GM18867 (cell line): Measurements from ENCODE around the gene TMEM92.
A peak's percentile ranks its signal among the peaks of the same experiment; 100 is the strongest.
"Not testable (repeated sequence)": the region's sequence is repeated elsewhere in the genome, so short reads cannot be mapped to it uniquely, and the experiment has no call there.

Source experiments
- ATAC-seq: cut with Tn5 transposase; IDR thresholded peaks from one replicate; pipeline ENCODE4 v1.9.1; 2021; ENCODE audit warnings: mild to moderate bottlenecking, moderate library complexity; ENCODE audit not compliant: unreplicated experiment

TMEM92 gene

DNA sequence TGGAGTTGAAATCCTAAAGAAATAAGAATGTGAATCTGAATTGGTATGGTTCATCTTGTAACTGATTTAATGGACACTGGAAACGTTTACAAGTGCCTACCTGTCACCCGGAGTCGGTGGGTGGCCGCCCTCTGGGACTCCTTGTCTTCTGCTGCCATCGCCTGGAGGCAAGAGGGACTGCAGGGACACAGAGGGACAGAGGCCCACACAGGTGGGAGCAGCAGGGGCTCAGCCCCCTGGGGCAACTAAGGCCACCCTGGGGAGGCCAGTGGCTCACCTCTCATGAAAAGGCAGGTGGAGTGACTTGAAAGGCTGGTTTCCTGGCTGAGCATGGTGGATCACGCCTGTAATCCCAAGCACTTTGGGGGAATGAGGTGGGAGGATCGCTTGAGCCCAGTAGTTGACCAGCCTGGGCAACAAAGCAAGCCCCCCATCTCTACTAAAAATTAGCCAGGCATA lies 23.2 kb downstream of the TMEM92 start:
- ATAC-seq: peak; percentile 58

DNA sequence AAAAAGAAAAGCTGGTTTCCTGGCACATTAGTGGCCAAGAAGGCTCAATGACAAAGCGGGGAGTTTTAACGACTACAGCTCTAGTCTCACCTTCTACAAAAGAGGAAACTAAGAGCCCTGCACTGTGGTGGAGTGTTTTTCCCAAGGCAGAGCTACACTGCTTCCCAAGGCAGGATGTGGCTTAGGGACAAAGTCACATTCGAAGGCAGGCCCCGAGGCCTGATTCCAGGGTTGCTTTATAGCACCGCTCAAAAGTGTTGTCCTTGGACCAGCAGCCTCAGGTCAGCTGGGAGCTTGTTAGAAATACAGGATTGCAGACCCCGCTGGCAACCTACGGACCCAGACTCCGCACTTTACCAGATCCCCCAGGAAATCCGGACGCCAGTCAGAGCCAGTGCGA lies 23.8 kb downstream of the TMEM92 start:
- no peak for ATAC-seq

DNA sequence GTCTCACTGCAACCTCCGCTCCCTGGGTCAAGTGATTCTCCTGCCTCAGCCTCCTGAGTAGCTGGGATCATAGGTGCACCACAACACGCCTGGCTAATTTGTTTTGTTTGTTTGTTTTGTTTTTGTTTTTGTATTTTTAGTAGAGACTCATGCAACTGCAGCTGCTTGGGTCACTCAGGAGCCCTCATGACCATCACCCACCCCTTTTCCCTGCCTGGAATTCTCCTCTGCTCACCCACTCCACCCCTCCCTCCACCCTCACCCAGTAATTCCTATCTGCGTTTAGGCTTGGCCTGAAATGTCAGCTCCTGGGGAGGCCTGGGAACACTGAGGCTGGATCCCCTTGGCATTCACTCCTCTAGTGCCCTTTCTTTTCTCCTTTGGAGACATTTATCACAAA lies 25.5 kb downstream of the TMEM92 start:
- ATAC-seq: no peak

DNA sequence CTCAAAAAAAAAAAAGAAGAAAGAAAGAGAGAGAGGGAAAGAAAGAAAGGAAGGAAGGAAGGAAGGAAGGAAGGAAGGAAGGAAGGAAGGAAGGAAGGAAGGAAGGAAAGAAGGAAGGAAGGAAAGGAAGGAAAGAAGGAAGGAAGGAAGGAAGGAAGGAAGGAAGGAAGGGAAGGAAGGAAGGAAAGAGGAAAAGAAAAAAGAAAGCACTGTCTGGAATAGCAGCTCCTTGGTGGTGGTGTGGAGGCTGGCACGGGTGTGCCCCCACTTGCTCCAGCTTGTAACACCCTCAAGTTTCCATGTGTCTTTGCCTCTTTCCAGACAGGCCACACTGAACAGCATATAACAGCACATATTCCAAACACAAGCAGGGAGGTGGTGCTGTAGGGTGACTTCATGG lies 26.6 kb downstream of the TMEM92 start:
- ATAC-seq: not testable (repeated sequence)

DNA sequence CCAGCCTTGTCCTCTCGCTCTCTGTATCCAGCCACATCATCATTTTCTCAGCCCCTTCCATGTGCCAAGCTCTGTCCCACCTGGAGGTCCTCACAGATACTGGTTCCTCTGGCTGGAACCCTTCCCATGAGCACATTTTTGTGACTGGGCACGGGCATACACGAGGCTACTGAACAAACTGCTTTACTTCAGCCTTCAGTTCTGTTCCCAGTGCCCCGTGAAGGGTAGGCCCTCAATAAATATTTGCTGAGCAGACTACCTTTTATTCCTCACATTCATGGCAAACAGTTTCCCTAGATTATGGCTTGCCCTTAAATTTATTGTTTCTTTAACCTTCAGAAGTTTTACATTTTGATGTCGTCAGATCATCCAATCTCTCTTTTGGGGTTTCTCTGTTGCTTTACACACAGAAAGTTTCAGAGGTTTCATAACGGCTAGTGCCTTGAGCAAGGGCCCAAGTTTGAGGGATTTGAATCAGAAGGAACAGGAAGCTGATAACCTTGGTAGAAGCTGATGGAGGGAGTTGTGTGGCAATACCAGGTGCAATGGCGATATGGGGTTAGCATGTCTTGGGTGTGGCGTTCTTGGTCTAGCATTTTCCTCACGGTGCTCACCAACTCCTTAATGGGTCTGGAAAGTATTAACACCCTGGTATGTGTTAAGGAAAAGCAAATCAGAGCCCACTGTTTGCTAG lies 27.8 kb downstream of the TMEM92 start:
- ATAC-seq: no peak

DNA sequence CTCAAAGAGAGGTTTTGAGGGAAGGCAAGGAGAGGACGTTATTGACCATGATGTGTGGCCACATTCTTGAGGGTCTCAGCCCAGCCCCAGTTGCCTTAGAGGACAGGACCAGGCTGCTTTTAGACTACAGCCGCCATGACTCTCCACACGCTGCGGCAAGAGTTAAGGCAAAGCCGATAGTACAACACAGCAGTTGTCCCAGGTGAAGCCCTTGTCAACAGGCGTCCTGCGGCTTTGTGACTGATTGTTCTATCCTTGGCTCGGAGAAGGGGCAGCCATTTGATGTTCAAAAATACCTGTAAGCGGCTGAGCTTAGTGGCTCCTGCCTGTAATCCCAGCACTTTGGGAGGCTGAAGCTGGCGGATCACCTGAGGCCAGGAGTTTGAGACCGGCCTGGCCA lies 28.8 kb downstream of the TMEM92 start:
- ATAC-seq: no peak

DNA sequence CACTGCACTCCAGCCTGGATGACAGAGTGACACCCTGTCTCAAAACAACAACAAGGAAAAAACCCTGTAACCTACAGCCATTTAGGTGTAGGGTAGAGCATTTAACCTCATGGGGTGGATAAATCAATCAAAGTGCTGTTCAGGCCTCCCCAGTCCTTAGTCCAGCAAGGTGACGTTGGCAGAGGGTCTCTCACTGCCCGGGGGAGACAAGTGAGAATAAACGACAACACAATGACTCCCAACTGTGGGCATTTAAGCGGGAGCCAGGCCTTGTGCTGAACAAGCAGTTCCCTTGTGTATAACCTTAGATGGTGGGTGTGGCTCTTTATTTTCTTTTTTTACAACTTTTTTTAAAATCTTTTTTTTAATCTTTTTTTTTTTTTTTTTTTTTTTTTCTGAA lies 29.3 kb downstream of the TMEM92 start:
- no peak for ATAC-seq

DNA sequence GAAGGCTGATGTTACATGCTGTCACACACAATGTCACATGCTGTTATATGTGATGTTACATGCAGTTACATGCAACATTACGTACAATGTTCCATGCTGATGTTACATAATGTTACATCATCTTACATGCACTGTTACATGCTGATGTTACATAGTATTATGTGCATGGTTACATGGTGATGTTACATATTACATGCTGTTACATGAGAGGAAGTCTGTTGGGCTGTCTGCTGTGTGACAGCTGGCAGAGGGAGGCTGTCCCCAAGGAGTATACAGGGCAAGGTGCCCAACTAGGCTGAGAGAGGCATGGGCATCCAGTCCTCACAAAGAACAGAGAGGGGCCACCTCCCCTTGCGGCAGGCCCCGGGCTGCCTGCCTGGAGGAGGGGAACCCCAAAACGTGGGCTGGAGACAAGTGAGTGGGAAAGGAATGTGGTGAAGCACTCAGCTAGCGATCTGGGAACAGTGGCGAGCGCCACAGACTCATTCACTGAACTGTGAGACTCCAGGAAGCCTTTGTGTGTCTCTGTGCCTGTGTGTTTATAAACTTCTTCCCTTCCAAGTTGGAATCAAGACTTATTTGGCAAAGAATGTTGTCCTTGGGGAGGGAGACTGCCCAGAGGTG lies 30.6 kb downstream of the TMEM92 start:
- no peak for ATAC-seq

DNA sequence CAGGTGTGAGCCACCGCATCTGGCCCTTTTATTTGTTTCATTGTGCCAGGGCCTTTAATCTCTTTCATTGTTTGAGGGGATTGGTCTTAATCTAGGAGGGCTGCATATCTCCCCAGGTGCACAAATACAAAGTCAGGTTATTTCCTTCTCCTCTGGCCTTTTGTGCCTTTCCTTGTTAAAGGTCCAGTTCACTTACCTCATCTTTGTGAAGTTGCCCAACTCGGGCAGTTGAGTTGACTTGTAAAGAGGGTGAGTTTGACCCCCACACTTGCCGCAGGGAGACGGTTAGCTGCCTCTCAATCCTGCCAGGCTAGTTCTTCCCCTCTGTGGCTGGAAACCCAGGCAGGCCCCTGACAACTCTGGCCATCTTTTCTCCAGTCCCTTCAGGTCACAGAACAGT lies 33.4 kb downstream of the TMEM92 start:
- no peak for ATAC-seq

DNA sequence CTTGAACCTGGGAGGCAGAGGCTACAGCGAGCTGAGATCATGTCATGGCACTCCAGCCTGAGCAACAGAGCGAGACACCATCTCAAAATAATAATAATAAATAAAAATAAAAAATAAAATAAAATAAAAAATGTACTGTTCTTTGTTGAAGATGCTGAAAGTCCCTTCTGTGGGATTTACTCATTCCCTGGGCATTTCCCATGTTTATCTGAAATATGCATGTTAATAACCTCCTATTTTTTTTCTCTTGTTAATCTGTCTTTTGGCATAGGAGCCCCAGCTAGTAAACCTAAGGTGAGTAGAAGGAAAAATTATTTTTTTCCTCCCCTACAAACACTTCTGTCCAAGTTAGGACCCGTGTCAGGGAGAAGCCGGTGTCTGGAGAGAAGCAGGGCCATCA lies 34.4 kb downstream of the TMEM92 start:
- ATAC-seq: no peak

DNA sequence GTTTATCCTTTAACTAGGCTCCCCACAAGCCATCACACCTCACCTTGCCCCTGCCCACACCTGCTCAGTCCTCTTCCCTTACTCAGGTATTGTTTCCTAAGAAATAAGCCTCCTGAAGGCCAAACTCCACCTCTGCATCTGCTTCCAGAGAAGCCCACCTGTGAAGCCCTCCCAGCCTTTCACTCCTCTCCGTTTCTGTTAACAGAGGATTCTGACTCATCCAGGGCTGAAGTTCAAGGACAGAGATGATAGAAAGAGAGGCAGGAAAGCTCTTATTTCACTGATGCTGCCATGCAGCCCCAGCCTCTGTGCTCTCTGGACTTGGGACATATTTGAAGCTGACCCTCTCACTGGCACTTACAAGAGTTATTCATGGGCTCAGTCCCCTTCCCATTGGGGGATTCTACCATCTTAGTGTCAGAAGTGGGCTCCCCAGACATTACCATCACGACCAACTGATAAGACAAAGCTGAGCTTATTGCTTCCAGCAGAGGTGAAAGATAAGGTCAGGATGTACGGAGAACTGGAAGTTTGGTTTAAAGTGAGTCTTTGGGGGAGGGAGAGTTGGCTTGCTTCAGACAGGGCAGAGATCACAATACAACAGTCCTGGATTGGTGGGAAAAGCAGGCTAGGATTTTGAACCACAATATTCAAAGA lies 36.3 kb downstream of the TMEM92 start:
- ATAC-seq: no peak

DNA sequence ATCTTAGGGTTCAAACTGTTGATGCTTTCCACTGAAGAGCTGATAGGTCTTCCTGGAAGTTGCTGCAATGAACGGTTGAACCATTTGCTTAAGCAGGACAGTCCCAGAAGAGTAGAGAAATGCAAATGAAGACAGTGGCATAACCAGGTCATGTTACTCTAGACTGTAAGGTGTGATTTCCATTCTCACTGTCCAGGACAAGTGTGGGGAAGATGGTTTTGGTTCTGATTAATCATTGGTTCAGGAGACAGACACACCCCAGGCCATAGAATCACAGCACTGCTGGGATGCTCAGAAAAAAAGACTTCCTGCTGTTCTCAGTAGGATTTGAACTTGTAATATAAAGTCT lies 36.8 kb downstream of the TMEM92 start:
- ATAC-seq: peak; percentile 82

DNA sequence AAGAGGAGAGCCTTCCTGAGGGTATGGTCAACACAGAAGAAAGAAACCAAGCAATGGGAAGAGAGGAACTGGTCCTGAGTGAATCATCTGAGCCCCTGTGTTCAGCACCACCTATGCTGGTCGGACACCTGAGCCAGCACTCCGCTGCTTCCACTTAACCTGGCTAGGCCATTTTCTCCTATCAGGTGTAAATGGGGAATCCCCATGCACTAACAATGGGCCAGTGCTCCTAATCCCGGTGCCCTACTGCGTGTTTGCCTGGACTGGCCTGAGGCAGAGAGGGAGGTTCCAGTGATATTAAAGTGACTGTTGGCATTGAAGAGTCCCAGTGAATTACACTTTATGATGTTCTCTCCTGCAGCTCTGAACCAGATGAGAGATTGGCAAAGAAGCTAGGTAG lies 37.2 kb downstream of the TMEM92 start:
- ATAC-seq: no peak

DNA sequence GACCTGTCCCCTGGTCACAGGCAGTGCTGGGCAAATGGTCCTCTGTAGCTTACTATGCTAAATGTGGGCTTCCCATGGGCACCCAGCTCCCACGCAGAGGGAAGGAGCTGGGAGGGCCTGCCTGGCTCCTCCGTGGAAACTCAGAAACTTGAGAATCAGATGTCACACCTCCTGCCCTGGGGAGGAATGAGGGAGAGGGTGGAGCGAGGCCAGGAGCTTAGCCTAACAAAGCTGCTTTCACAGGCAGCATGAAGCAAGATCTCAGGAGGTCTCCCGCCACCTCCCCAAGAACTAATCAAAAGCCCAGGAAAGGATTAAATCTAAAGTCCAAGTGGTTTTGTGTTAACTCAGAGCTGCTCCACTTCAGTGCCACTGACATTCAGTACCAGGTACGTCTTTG lies 38.0 kb downstream of the TMEM92 start:
- ATAC-seq: no peak

DNA sequence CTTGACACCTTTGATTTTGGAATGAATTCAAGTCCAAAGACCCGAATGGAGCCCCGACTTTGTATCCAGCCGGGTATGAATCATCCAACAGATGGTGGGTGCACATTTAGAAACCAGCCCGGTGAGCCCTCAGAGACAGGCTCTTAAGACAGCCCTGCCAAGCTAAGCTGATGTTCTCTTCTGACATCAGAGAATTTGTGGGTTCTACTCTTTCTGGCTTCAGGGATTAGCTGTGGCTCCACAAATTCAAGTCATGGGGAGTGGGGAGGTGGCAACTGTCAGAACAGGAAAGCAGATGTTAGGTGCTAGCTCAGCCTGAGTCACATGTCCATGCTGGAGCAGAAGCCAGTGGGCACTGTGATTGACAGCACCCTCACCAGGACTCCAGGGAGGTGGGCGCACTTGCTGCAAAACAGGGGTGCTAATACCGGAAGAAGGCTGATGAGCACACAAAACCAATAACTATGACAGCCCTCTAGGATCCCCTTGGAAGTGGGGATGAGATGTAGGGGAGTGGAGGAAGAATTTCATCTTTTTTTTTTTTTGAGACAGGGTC lies 40.3 kb downstream of the TMEM92 start:
- no peak for ATAC-seq

DNA sequence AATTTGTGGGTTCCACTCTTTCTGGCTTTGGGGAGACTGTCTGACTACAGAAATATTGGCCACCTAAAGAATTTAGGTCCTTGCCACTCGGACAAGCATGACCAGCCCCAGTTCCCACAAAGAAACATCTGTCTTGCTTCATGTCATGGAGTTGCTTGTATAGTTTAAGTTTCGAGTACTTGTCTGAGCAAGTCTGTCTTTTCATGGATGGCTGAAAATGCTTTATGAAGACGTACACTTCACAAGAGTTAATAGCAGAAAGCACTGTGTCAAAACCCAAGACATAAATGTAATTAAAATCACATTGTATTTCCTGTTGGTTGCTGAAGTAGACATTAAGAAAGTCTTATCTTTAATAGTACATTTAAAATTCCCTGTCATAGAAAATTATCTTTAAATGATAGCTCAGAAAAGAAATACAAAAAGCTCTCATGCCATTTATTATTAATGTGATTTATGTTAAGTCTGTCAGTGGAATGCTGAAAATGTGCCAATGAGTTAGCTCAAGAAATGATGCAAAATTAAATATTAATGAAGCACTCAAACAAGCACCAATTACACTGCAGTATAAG lies 41.8 kb downstream of the TMEM92 start:
- ATAC-seq: no peak

DNA sequence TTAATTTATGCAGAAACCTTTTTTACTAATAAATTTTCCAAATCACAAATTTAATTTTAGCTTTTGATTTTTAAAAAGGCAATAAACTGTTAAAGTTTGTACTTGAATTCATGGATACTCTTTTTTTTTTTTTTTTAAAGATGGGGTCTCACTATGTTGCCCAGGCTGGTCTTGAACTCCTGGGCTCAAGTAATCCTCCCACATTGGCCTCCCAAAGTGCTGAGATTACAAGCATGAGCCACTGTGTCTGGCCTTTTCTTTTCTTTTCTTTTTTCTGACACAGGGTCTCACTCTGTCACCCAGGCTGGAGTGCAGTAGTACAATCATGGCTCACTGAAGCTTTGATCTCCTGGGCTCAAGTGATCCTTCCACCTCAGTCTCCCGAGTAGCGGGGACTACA lies 42.4 kb downstream of the TMEM92 start:
- ATAC-seq: not testable (repeated sequence)

DNA sequence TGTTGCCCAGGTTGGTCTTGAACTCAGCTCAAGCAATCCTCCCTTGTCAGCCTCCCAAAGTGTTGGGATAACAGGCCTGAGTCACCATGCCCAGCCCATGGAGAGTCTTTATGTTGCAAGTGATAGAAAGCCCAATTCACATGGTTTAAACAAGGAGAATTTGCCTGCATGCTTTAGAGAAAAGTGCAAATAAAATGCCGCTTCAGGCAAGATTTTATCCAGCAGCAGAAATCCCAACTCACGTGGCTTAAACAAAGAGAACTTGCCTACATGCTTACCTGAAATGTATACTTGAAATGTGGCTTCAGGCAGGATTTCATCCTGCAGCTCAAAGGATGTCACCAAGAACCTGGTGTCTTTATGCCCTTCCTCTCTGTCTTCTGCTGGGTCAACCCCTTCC lies 42.9 kb downstream of the TMEM92 start:
- ATAC-seq: no peak

DNA sequence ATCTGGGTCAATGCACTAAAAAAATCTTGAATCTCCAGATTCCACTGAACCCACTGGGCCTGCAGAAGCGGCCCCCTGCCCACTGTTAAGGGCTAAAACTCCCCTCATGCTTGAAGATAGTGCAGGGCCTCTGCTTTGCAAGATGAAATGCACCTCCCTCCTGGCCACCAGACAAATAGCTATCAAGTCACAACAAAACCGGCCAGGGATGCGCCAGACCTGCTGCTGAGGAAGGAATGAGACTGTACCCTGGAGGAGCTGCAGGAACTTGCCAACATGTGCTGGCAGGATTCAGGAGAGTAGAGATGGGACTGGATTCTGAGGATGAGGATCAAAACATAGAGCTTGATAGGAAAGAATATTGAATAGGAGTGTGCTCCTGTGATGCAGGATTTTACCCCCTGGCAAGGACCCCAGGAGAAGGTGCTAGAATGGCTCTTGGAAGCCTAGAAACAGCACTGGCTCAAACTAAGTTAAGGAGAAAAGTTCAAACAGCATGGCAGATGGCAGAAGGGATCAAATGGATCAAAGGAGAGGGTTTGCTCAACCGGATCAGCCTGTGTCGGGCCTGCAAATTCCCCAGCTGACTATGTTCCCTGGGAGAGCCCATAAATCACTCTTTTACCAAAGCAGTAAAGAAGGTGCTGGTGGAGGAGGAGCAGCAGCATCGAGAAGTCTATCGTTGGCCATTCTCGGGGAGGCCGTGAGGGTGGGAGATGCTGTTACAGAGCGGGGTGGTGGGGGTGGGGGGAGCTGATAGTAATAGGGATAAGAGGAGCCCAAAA lies 44.4 kb downstream of the TMEM92 start:
- no peak for ATAC-seq

DNA sequence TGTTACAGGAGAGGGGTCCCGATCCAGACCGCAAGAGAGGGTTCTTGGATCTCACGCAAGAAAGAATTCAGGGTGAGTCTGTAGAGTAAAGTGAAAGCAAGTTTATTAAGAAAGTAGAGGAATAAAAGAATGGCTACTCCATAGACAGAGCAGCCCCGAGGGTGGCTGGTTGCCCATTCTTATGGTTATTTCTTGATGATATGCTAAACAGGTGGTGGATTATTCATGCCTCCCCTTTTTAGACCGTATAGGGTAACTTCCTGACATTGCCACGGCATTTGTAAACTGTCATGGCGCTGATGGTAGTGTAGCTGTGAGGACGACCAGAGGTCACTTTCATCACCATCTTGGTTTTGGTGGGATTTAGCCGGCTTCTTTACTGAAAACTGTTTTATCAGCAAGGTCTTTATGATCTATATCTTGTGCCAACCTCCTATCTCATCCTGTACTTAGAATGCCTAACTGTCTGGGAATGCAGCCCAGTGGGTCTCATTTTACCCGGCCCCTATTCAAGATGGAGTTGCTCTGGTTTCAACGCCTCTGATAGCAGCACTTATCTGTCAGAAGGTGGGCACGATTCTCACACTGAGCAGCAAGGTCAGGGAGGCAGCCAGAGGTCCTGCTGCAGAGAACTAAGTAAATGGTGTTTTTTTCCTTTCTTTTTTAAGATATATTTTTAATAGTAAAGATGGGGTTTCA lies 45.2 kb downstream of the TMEM92 start:
- no peak for ATAC-seq
